ENCODE data around the gene COP1. TPM values are rescaled to one million over a fixed set of nuclear protein-coding genes. Genes with fewer than 3 reads are reported as not detected.

The COP1 gene
- total and polyA plus RNA-seq, 10 of the 15 experiments (the other 5 are each of a cell fraction or from before 2014, with no cell fraction given) = 17.7 to 49.9 (median 38.7) TPM

GRCh38 chr1:175933801-175934200, 273.3 kb downstream of the COP1 start (continued):
- TF ChIP-seq, protein P1, sequence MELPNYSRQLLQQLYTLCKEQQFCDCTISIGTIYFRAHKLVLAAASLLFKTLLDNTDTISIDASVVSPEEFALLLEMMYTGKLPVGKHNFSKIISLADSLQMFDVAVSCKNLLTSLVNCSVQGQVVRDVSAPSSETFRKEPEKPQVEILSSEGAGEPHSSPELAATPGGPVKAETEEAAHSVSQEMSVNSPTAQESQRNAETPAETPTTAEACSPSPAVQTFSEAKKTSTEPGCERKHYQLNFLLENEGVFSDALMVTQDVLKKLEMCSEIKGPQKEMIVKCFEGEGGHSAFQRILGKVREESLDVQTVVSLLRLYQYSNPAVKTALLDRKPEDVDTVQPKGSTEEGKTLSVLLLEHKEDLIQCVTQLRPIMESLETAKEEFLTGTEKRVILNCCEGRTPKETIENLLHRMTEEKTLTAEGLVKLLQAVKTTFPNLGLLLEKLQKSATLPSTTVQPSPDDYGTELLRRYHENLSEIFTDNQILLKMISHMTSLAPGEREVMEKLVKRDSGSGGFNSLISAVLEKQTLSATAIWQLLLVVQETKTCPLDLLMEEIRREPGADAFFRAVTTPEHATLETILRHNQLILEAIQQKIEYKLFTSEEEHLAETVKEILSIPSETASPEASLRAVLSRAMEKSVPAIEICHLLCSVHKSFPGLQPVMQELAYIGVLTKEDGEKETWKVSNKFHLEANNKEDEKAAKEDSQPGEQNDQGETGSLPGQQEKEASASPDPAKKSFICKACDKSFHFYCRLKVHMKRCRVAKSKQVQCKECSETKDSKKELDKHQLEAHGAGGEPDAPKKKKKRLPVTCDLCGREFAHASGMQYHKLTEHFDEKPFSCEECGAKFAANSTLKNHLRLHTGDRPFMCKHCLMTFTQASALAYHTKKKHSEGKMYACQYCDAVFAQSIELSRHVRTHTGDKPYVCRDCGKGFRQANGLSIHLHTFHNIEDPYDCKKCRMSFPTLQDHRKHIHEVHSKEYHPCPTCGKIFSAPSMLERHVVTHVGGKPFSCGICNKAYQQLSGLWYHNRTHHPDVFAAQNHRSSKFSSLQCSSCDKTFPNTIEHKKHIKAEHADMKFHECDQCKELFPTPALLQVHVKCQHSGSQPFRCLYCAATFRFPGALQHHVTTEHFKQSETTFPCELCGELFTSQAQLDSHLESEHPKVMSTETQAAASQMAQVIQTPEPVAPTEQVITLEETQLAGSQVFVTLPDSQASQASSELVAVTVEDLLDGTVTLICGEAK (IDR thresholded peaks at IDR 0.05; ENCODE audit: borderline replicate concordance) = no peak
- no peak for TF ChIP-seq E4F1 (IDR thresholded peaks at IDR 0.05; ENCODE audit: borderline replicate concordance, partially characterized antibody)
- no peak for TF ChIP-seq CUX1 (IDR thresholded peaks at IDR 0.05; ENCODE audit: insufficient replicate concordance, low read depth, low read length)
- no peak for TF ChIP-seq SUPT20H (IDR thresholded peaks at IDR 0.05; ENCODE audit: borderline replicate concordance, control insufficient read depth, low read depth, low read length)
